ENCODE measurements around the gene ZNF836.

The ZNF836 gene

GRCh38 chr19:52188822-52189734 lies 17.7 kb upstream of the ZNF836 start:
- in situ Hi-C loops (cut with MboI; ENCODE audit: low sequenced_read_pairs) = no loop called here

GRCh38 chr19:52187407-52187806 lies 16.0 kb upstream of the ZNF836 start:
- in situ Hi-C loops (cut with MboI; ENCODE audit: low sequenced_read_pairs) = no loop called here

- in situ Hi-C loops (cut with MboI; ENCODE audit: low sequenced_read_pairs) = no loop called here
These were observed 5.2 kb upstream of the ZNF836 start for GRCh38 chr19:52176574-52176973.

- in situ Hi-C loops (cut with MboI; ENCODE audit: low sequenced_read_pairs) = no loop called here
These were observed 926 bp upstream of the ZNF836 start for GRCh38 chr19:52172347-52172746.

- in situ Hi-C loops (cut with MboI; ENCODE audit: low sequenced_read_pairs) = no loop called here
These were observed 529 bp downstream of the ZNF836 start for GRCh38 chr19:52170863-52171320.

GRCh38 chr19:52170304-52170703 lies 1.1 kb downstream of the ZNF836 start:
- in situ Hi-C loops (cut with MboI; ENCODE audit: low sequenced_read_pairs) = no loop called here

- in situ Hi-C loops (cut with MboI; ENCODE audit: low sequenced_read_pairs) = no loop called here
These were observed 15.6 kb downstream of the ZNF836 start for GRCh38 chr19:52155596-52156359.

- in situ Hi-C loops (cut with MboI; ENCODE audit: low sequenced_read_pairs) = no loop called here
These were observed 23.2 kb downstream of the ZNF836 start for GRCh38 chr19:52148256-52148655.

GRCh38 chr19:52142001-52142595 lies 29.3 kb downstream of the ZNF836 start:
- in situ Hi-C loops (cut with MboI; ENCODE audit: low sequenced_read_pairs) = no loop called here

GRCh38 chr19:52141203-52141602 lies 30.2 kb downstream of the ZNF836 start:
- in situ Hi-C loops (cut with MboI; ENCODE audit: low sequenced_read_pairs) = no loop called here

GRCh38 chr19:52140032-52140710 lies 31.2 kb downstream of the ZNF836 start:
- in situ Hi-C loops (cut with MboI; ENCODE audit: low sequenced_read_pairs) = no loop called here

- in situ Hi-C loops (cut with MboI; ENCODE audit: low sequenced_read_pairs) = no loop called here
These were observed 32.0 kb downstream of the ZNF836 start, which contains the start of gene ZNF616 for GRCh38 chr19:52139252-52140031. Gene ZNF616 (minus strand): TSS chr19:52139938. CDS start chr19:52130512, 9,426 bp downstream.

GRCh38 chr19:52138983-52139251 lies 32.5 kb downstream of the ZNF836 start:
- in situ Hi-C loops (cut with MboI; ENCODE audit: low sequenced_read_pairs) = no loop called here

GRCh38 chr19:52138278-52138982 lies 33.0 kb downstream of the ZNF836 start:
- in situ Hi-C loops (cut with MboI; ENCODE audit: low sequenced_read_pairs) = no loop called here

- in situ Hi-C loops (cut with MboI; ENCODE audit: low sequenced_read_pairs) = no loop called here
These were observed 51.1 kb downstream of the ZNF836 start for GRCh38 chr19:52120286-52120685.

- in situ Hi-C loops (cut with MboI; ENCODE audit: low sequenced_read_pairs) = no loop called here
These were observed 55.8 kb downstream of the ZNF836 start for GRCh38 chr19:52115526-52116053.

- in situ Hi-C loops (cut with MboI; ENCODE audit: low sequenced_read_pairs) = no loop called here
These were observed 56.7 kb downstream of the ZNF836 start for GRCh38 chr19:52114691-52115090.

- in situ Hi-C loops (cut with MboI; ENCODE audit: low sequenced_read_pairs) = no loop called here
These were observed 58.8 kb downstream of the ZNF836 start for GRCh38 chr19:52112624-52113023.

GRCh38 chr19:52110780-52111179 lies 60.6 kb downstream of the ZNF836 start:
- in situ Hi-C loops (cut with MboI; ENCODE audit: low sequenced_read_pairs) = no loop called here
